ENCODE data around the gene ZIC4.

Gene ZIC4

GRCh38 chr3:147404800-147405230 is 1.5 kb downstream of the ZIC4 start:
- DNase-seq, result no peak

- no peak for DNase-seq
Measured at GRCh38 chr3:147404000-147404799, 2.1 kb downstream of the ZIC4 start.

- no peak for DNase-seq
Measured at GRCh38 chr3:147403511-147403910, 2.8 kb downstream of the ZIC4 start.

GRCh38 chr3:147402159-147402558 is 4.2 kb downstream of the ZIC4 start:
- no peak for DNase-seq

- DNase-seq, result no peak
Measured at GRCh38 chr3:147401421-147401820, 4.9 kb downstream of the ZIC4 start.

- DNase-seq, result no peak
Measured at GRCh38 chr3:147400999-147401398, 5.3 kb downstream of the ZIC4 start.

- DNase-seq, result no peak
Measured at GRCh38 chr3:147400111-147400510, 6.2 kb downstream of the ZIC4 start.

- no peak for DNase-seq
Measured at GRCh38 chr3:147398813-147399534, 7.4 kb downstream of the ZIC4 start.

GRCh38 chr3:147397875-147398812 is 8.2 kb downstream of the ZIC4 start:
- no peak for DNase-seq

GRCh38 chr3:147397155-147397874 is 9.0 kb downstream of the ZIC4 start:
- no peak for DNase-seq

- DNase-seq, result no peak
Measured at GRCh38 chr3:147396712-147397046, 9.7 kb downstream of the ZIC4 start.

- no peak for DNase-seq
Measured at GRCh38 chr3:147395899-147396711, 10.2 kb downstream of the ZIC4 start.

- DNase-seq, result no peak
Measured at GRCh38 chr3:147394884-147395225, 11.5 kb downstream of the ZIC4 start.

- DNase-seq, result no peak
Measured at GRCh38 chr3:147393943-147394883, 12.1 kb downstream of the ZIC4 start.

GRCh38 chr3:147393261-147393942 is 12.9 kb downstream of the ZIC4 start:
- DNase-seq, result no peak

GRCh38 chr3:147392625-147392946 is 13.8 kb downstream of the ZIC4 start:
- DNase-seq, result no peak

- DNase-seq, result no peak
Measured at GRCh38 chr3:147391781-147392624, 14.3 kb downstream of the ZIC4 start.

- DNase-seq, result no peak
Measured at GRCh38 chr3:147390589-147391569, 15.5 kb downstream of the ZIC4 start.
